Activated CD4-positive, CD25-positive, alpha-beta regulatory T cell treated with anti-CD3 and anti-CD28 coated beads, Interleukin-2, amount 50 U/mL, for 72 hours (primary cell): Measurements from ENCODE around the gene DHRS9.
"Not testable (repeated sequence)": the region's sequence is repeated elsewhere in the genome, so short reads cannot be mapped to it uniquely, and the experiment has no call there.

Experiments used
- DNase-seq: peaks from one replicate; pipeline ENCODE4 v3.0.0; 2021

Gene DHRS9

DNA sequence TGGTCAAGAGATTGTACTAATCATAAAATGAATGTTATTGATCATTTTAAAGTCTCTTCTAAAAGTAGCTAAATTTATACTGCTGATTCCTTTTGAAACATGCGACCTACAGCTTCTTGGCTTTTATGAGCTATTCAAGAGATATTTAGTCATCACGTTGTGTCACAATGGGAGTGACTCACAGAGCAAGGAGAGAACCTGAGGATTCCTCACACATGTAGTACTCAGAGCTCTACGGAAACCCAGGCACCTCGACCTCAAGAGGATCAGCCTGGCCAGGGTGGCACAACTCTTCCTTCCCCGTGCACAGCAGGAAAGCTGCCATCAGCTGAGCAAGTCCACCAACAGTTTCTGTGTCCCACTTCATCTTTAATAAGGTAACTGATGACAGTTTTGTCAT, at the start of gene DHRS9:
TSS of gene DHRS9 (plus strand) at position 223 of the 400 bp plus-strand sequence. CDS start 12,019 bp downstream, outside the sequence.
- DNase-seq = no peak

DNA sequence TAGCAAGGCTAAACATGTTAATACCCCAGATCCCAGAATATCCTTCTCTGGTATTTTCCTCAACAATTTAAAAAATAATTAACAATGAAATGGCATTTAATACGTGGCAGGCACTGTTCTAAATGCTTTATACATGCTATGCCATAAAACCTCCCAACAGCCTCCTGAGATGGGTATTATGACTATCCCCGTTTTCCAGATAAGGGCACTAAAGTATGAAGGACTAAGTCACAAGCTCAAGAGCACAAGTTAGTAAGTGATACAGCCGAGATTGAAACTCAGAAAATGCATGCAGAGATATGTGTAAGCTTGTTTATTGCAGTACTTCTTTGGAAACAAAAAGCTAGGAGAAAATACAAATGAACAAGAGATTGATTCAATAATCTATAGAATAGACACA, 46.2 kb upstream of the DHRS9 start:
- DNase-seq = no peak

DNA sequence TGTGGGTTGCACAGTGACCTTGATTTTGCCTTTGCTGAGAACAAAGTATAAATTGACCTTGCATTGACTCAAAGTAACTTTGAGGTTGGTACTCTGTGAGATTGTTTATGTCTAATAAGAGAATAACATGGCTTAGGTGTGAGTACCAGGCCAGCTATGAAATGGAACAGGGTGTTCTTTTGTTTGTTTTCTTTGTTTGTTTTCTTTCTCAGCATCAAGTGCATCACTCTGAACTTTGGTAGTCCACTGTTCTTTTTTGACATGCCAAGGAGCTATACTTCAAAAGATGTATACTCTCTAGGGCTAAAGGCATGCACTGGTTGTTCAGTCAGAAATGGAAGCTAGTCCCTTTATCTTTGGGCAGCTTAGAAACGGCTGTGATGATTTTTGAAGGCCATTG, 43.3 kb upstream of the DHRS9 start:
- no peak for DNase-seq

DNA sequence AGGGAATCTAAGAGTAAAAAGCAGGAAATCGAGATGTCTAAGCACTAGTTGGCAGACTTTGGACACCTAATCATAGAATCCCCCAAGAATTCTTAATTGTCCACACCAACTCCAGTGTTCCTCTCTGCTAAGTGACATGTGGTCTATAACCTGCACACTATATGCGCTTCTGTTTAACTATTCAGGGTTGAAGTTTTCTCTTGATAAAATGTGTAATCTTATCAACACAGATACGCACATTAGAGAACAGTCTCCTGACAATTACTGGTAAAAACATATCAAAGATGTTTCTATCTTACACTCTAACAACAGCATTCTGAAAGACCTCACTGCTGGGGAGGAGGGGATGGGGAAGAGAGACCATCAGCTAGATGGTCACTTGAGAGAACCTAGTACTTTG, 42.1 kb upstream of the DHRS9 start:
- DNase-seq = no peak

DNA sequence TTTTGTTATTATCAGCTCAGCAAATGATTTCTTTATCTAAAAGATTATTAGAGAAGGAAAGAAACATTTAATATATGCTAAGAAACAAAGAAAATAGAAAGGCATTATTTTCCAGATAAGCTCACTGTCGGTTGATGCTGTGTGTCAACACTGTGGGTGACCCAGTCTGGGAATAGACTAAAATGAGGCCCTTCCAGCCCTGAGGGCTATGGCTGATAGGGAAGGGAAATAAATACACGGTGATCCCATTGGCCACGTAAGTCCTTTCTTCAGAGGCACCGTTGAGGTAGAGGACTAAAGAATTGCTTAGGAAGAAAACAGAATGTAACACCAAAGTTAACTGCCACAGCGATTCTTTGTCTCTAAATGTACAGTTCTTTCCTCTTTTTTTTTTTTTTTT, 40.0 kb upstream of the DHRS9 start:
- DNase-seq = no peak

DNA sequence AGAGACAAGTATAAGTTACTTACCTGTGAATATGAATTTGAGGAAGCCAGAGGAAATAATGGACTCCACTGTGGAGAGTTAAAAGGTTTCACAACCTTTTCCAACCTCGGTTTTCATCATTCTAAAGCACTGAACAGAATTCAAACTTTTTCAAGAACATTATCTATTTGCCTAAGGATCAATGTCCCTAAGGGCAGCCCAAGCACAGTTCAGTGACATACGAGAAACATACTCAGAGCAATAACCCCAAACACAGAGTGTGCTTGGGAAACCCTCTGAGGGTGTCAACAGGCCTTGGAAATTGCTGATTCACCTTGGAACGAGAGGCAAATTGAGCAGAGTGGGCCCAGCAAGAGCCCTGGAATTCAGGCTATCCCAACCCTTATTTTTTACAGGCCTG, 38.2 kb upstream of the DHRS9 start, which contains the start of gene ABCB11:
TSS of gene ABCB11 (minus strand) at position 123 of the 400 bp plus-strand sequence. CDS start 13,199 bp downstream, outside the sequence.
- DNase-seq = no peak

DNA sequence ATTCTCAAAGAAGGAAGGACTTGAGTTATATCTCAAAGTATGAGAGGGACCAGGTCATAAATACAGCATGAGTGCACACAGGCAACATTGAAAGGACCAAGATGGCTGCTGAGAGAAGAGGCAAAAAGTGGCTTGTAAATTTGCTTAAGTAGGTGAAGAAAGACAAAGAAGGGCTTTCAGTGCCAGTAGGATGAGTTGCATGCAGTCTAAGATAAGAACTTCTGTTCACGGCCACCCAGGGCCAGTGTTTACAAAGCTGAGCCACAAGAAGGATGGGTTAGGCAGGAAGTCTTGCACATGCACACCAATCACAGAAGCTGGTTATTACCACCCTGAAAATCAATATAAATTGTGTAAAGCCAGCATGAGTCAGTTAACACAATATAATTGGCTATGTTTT, 35.1 kb upstream of the DHRS9 start:
- DNase-seq = no peak

DNA sequence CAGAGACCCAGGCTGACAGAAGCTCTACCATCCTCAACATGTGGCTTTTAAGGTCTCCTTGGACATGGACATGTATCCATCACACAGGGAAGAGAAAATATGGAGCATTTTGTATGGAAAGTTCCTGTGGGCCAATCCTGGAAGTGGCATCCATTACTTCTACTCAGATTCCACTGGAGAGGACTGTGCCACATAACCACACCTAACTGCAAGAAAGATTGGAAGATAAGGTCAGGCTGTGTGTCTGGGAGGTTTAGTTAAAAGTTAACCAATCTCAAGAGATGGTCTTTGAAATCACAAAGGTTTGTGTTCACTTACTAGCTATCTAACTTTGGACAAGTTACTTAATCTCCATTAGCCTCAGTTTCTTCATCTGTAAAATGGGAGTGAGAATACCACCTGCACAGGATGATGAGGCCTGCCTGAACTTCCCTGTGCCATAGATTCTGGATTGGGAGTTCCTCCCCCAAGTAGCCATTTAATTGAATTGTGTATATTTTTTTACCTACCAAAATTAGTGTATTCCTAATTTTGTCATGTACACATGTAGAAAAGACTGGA, 34.3 kb upstream of the DHRS9 start:
- DNase-seq = no peak

DNA sequence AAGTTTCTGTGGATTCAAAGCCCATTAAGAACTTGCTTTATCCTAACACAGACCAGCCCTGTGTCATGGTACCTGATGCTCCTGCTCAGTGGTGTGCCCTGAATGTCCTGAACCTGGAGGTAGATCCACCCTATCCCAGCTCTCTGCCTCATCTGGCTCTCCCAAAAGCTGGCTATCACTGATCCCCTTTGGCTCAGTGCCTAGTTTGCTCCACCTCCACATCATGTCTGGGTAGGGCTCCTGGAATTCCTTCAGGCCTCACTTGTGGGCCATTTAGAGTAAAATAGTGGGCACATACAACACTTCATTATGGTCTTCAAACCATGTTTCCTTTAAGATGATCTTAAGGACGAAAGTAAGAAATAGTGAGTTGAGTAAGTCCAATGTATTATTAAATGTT, 33.5 kb upstream of the DHRS9 start:
- DNase-seq = no peak

DNA sequence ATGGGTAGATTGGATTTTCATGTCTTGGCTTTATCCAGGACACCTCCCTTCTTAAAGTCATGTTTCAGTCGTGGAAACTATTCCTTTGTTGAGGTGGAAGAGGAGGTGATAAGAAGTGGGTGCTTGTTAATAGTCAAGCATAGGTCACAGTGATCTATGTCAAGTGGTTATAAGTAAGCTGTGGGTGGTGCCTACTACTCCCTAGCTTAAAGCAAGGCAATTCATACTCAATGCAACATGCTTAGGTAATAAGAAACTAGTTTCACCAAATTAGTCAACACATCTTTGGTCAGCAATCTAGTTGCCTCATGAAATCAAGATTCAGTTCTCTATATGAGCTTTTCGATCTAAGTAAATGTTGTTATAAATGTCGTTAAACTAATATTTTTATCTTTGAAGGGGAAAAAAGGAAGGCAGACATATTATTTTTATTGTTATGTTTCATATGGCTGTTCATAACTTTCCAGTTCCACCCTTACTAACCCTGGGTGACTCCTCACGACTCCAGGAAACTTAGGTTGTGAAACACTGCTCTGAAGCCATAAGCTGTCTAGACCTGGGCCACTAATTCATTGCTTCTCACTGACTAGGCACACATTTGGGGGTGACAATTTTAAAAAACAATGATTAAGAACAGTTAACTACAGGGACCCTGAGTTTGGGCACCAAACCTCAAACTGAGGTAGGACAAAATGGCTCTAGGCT, 32.5 kb upstream of the DHRS9 start:
- DNase-seq = no peak

DNA sequence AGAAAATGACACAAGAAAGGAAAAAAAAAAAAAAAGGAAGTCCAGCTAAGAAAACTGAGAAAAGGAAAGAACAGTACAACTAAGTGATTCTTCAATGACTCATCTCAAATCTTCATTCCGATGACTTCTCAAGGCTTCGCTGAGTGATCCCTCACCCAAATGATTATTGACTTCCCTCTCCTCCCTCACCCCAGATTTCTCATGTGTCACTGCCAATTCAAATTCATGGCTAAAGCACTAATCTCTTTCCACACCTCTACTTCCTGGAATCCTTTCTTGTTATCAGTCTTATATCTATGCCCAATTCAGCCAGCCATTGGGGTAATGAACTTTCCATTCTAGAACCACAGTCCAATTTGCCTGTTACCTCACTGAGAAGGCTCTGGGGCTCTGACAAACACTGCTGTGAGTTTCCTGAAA, 31.0 kb upstream of the DHRS9 start:
- no peak for DNase-seq

DNA sequence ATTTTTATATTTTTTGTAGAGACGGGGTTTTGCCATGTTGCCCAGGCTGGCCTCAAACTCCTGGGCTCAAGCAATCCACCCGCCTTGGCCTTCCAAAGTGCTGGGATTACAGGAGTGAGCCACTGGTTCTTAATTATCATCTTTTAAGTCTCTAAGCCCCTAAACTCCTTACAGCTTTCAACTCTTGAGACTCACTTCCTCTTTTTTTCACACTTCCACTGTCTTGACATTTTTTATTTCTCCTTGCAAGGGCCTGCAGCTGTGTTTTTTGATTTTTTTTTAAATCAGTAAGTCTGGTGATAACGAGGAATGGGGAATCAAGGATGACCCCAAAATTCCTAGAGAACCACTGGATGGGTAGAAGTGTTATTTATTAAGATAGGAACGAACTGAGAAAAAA, 29.7 kb upstream of the DHRS9 start:
- no peak for DNase-seq

DNA sequence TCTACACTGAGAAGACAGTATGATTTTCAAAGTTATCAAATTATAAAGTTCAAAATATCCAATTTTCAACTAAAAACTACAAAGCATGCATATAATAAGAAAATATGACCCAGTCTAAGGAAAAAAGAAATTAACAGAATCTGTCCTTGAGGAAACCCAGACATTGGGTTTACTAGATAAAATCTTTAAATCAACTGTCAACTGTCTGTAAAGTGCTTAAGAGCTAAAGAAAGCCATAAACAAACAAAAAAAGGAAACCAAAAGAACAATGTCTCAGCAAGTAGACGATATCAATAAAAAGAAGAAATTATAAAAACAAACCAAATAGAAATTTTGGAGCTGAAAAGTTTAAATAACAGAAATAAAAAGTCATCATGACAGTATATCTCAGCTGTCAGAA, 27.8 kb upstream of the DHRS9 start:
- no peak for DNase-seq

DNA sequence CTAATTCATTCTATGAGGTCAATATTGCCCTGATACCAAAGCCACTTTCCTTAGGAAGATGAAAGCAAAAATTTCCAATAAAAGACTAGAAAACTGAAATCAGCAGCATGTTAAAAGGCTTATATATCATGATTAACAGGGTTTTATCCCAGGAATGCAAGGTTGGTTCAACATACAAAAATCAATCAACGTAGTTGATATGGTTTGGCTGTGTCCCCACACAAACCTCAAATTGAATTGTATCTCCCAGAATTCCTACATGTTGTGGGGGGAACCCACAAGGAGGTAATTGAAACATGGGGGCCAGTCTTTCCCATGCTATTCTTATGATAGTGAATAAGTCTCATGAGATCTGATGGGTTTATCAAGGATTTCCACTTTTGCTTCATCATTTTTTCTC, 26.5 kb upstream of the DHRS9 start:
- no peak for DNase-seq

DNA sequence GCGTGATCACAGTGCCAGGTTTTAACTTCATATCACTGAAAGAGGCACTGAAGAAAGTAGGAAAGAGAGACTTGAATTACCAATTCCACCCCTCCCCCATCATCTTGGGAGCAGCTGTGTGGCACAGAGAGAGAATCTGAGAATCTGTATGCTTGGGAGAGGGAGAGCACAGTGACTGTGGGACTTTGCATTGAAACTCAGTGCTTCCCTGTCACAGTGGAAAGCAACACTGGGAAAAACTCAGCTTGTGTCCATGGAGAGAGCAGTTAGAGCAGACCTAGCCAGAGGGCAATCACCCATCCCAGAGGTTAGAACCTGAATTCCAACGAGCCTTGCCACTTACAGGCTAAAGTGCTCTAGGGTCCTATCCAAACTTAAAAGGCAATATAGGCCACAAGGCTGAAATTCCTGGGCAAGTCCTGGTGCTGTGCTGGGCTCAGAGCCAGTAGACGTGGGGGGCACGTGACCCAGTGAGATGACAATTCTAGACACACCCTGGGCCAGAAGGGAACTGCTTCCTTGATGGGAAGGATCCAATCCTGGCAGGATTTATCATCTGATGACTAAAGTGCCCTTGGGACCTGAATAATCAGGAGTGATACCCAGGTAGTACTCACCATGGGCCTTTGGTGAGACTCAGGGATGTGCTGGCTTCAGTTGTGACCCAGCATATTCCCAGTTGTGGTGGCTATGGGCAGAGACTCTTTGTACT, 22.8 kb upstream of the DHRS9 start:
- no peak for DNase-seq

DNA sequence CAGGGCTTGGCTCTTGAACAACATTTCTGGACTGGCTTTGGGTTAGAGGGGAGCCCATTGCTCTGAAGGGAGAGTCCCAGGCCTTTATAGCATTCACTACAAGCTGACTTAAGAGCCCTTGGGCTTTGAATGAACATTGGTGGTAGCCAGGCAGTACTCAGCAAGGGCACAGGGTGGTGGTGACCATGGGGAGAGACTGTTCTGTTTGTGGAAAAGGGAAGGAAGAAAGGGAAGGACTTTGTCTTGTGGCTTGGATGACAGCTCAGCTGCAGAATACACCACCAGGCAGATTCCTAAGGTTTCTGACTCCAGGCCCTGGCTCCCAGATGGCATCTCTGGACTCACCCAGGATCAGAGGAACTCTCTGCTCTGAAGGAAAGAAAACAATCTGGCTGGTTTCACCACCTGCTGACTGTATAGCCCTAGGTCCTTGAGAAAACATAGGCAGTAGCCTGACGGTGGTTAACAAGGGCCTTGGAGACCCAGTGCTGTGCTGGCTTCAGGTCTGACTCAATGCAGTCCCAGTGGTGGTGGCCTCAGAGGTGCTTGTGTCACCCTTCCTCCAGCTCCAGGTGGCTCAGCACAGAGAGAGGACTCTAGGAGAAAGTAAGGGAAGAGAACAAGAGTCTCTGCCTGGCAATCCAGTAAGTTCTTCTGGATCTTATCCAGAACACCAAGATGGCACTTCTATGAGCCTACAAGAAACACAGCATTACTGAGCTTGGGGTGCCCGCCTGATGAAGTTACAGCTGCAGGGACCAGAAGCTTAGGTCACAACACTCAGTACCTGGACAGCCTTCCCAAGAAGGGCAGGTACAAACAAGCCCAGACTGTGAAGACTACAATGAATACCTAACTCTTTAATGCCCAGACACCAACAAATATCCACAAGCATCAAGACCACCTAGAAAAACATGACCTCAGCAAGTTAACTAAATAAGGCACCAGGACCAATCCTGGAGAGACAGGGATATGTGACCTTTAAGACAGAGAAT, 21.8 kb upstream of the DHRS9 start:
- DNase-seq = no peak

DNA sequence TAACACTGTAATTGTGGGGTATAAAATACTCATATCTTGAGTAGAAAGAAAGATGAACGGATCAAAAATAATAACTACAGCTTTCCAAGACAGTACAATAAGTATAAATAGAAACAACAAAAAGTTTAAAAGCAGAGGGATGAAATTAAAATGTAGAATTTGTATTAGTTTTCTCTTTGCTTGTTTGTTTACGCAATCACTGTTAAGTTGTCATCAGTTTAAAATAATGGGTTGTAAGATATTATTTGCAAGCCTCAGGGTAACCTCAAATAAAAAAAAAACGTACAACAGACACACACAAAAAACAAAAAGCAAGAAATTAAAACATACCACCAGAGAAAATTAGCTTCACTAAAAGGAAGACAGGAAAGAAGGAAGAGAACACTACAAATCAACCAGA, 20.2 kb upstream of the DHRS9 start:
- no peak for DNase-seq

DNA sequence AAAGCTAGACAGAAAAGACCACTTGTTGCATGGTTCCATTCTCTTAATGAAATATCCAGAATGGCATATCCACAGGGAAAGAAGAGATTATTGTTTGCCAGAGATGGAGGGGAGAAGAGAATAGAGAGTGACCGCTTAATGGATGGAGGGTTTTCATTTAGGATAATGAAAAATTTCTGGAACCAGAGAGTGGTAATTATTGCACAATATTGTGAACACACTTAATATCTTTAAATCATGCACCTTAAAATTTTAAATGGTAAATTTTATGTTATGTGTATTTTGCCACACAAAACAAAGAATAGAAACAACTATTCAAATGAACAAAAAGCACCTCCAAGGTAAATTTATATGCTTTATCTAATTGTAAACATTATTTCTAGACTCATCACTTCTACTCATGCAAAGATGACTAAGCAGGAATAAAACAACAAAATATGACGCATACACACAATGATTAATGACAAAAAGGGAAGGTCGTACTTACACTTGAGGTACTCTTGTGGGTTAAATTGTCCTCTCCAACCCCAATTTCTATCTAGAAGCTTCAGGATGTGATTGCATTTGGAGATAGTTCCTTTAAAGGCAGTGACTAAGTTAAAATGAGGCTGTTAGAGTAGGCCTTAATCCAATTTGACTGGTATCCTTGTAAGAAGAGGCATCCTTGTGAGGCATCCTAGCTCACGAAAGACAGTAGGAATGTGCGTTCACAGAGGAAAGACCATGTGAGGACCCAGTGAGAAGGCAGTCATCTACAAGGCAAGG, 18.7 kb upstream of the DHRS9 start:
- DNase-seq = no peak

DNA sequence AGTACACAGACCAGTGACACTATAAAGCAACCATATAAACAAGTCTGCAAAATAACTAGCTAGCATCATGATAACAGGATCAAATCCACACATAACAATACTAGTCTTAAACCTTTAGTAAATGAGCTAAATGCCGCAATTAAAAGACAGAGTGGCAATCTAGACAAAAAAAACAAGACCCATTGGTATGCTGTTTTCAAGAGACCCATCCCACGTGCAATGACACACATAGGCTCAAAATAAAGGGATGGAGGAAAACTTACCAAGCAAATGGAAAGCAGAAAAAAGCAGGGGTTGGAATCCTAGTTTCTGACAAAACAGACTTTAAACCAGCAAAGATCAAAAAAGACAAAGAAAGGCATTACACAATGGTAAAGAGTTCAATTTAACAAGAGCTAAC, 14.8 kb upstream of the DHRS9 start:
- DNase-seq = not testable (repeated sequence)

DNA sequence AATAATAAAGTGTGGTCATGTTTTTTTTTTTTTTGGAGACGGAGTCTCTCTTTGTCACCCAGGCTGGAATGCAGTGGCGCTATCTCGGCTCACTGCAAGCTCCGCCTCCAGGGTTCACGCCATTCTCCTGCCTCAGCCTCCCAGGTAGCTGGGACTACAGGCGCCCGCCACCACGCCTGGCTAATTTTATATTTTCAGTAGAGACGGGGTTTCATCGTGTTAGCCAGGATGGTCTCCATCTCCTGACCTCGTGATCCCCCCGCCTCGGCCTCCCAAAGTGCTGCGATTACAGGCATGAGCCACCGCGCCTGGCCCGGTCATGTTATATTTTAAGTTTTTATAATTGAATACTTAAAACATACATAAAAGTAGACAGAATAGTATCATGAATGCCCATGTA, 5.2 kb upstream of the DHRS9 start:
- DNase-seq = not testable (repeated sequence)

DNA sequence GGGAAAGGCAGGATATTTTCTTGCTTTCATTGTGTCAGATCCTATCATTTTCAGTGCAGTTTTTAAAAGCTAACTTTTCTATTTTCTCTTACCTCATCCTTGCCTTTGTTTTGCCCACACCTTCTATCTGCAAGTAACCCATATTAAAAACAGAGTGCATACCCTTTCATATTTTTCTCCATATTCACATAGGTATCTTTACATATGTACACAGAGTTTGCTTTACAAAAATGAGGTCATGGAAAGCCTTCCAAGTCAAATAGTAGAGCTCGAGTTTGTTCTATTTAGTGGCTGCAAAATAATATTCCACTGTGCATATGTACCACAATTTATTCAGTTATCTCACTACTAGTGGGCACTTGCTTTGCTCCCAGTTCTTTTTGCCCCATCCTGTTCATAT, 3.9 kb upstream of the DHRS9 start:
- DNase-seq = no peak

DNA sequence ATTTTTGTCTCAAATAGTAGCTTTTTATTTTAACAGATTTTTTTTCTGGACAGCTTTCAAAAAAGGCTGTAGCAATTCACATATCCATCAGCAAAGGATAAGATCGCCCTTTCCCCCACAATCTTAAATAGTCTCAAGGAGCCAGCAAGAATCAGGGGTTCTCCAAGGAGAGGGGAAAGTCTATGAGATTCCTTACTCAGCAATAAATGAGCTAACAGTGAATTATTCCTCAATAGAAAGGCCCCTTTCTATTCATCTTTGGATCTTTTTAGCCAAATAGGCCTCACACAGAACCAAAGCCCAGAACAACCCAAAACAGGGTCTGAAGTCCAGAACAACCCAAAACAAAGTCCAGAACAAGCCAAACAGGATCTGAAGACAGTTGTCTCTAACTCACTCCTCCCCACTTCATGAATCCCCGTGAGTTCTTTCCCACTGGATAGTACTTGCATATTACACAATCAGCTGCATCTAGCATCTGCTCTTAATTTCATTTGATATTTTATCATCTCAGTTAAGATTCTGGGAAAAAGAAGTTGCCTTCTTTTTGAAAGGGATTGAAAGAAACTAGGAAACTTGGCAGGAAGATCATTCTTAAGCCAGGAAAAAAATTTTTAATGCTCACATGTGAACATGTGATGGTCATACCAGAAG, 3.4 kb upstream of the DHRS9 start:
- no peak for DNase-seq
